ENCODE data around the gene ZNF497.

Gene ZNF497

DNA sequence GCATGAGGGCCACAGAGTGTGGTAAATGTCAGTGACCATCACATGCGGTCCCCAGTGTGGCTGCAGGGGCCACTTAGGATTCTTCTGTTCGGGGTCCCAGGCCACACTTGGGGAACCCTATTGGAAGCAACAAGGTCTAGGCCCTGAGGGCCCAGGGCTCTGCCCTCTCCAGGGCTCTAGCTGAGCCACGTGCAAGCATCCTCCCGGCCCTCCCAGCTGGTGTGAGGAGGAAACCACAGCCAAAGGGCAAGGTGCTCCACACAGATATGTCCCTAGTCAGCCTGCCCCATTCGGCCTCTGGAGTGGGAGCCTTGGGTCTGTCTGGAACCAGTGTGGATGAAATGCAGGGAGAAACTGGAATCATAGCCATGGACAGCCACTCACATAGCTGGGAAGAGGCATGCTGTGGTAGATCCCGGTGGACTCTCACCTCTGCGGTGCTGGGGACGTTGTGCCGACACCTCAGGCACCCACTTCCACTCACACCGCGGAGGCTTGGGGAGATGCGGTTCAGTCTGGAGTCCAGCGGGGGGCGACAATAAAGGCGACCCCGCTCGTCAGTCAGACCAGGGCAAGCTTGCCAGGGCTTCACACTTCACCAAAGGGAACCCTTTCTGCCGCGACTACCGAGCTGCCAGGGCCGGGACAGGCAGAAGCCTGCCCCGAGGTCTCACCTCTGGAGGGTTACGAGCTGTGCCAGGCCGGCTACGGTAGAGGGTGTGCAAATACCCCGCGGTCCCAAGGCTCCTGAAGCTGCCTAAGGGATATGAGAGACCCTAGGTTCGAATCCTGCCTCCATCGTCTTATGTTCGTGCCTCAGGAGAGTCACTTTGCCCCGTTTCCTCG lies 4.3 kb upstream of the ZNF497 start:
- no peak overlapping the region for H3K4me3 ChIP-seq (ENCODE audit: low read depth, low read length)
- H3K79me2 ChIP-seq = no peaks in the 10 kb centered on the region
- no peak overlapping the region for H2AFZ ChIP-seq
- no peaks in the 10 kb centered on the region for H3K36me3 ChIP-seq (ENCODE audit: control insufficient read depth, insufficient read depth, low read length)
- no peaks in the 10 kb centered on the region for H3K4me1 ChIP-seq
- TF ChIP-seq, protein P1, sequence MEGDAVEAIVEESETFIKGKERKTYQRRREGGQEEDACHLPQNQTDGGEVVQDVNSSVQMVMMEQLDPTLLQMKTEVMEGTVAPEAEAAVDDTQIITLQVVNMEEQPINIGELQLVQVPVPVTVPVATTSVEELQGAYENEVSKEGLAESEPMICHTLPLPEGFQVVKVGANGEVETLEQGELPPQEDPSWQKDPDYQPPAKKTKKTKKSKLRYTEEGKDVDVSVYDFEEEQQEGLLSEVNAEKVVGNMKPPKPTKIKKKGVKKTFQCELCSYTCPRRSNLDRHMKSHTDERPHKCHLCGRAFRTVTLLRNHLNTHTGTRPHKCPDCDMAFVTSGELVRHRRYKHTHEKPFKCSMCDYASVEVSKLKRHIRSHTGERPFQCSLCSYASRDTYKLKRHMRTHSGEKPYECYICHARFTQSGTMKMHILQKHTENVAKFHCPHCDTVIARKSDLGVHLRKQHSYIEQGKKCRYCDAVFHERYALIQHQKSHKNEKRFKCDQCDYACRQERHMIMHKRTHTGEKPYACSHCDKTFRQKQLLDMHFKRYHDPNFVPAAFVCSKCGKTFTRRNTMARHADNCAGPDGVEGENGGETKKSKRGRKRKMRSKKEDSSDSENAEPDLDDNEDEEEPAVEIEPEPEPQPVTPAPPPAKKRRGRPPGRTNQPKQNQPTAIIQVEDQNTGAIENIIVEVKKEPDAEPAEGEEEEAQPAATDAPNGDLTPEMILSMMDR (IDR thresholded peaks at IDR 0.05) = no peak
- H3K9ac ChIP-seq = no peak overlapping the region
- H3K27me3 ChIP-seq (ENCODE audit: control insufficient read depth, insufficient read depth, low read length) = no peaks in the 10 kb centered on the region
- no peaks in the 10 kb centered on the region for H3K9me3 ChIP-seq (ENCODE audit: control insufficient read depth, low read length)
- H3K27ac ChIP-seq = no peak overlapping the region
- H3K4me2 ChIP-seq (ENCODE audit: low read length) = no peak overlapping the region

DNA sequence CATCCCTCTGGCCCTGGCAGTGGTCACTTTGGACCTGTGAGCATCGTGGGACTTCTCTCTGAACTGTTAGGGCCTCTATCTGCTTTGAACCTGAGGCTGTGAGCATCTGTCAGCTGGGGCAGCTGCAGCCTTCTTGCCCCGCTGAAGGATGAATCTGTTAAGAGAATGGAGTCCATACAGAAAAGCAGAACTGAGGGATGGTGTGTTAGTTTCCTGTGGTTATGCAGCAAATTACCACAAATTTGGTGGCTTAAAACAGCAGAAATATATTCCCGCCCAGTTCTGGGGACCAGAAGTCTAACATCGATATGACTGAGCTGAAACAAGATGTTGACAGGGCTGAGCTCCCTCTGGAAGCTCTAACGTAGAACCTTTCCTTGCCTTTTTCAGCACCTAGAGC lies 1.6 kb upstream of the ZNF497 start:
- no peak overlapping the region for H3K27ac ChIP-seq
- H3K36me3 ChIP-seq (ENCODE audit: control insufficient read depth, insufficient read depth, low read length) = no peaks in the 10 kb centered on the region
- H2AFZ ChIP-seq = no peak overlapping the region
- H3K4me1 ChIP-seq = no peaks in the 10 kb centered on the region
- H3K9ac ChIP-seq = no peak overlapping the region
- no peaks in the 10 kb centered on the region for H3K9me3 ChIP-seq (ENCODE audit: control insufficient read depth, low read length)
- H3K27me3 ChIP-seq (ENCODE audit: control insufficient read depth, insufficient read depth, low read length) = no peaks in the 10 kb centered on the region
- no peak overlapping the region for H3K4me2 ChIP-seq (ENCODE audit: low read length)
- TF ChIP-seq, protein P1 (IDR thresholded peaks at IDR 0.05) = no peak
- H3K79me2 ChIP-seq = no peaks in the 10 kb centered on the region
- no peak overlapping the region for H3K4me3 ChIP-seq (ENCODE audit: low read depth, low read length)

GRCh38 chr19:58361900-58362271 lies 665 bp downstream of the ZNF497 start:
- no peaks in the 10 kb centered on the region for H3K4me1 ChIP-seq
- H3K79me2 ChIP-seq = no peaks in the 10 kb centered on the region
- H3K4me2 ChIP-seq (ENCODE audit: low read length) = peak overlapping the region; percentile 100
- TF ChIP-seq, protein P1 (IDR thresholded peaks at IDR 0.05) = no peak
- H3K27ac ChIP-seq = peak overlapping the region; percentile 98
- peak overlapping the region; percentile 97 for H2AFZ ChIP-seq
- H3K9me3 ChIP-seq (ENCODE audit: control insufficient read depth, low read length) = no peaks in the 10 kb centered on the region
- peak overlapping the region; percentile 87 for H3K9ac ChIP-seq
- H3K27me3 ChIP-seq (ENCODE audit: control insufficient read depth, insufficient read depth, low read length) = no peaks in the 10 kb centered on the region
- peak overlapping the region; percentile 93 for H3K4me3 ChIP-seq (ENCODE audit: low read depth, low read length)
- H3K36me3 ChIP-seq (ENCODE audit: control insufficient read depth, insufficient read depth, low read length) = no peaks in the 10 kb centered on the region

GRCh38 chr19:58357481-58358145 lies 4.9 kb downstream of the ZNF497 start:
- no peaks in the 10 kb centered on the region for H3K36me3 ChIP-seq (ENCODE audit: control insufficient read depth, insufficient read depth, low read length)
- TF ChIP-seq, protein P1 (IDR thresholded peaks at IDR 0.05) = no peak
- H3K27ac ChIP-seq = no peak overlapping the region
- no peak overlapping the region for H3K4me2 ChIP-seq (ENCODE audit: low read length)
- H3K9me3 ChIP-seq (ENCODE audit: control insufficient read depth, low read length) = no peaks in the 10 kb centered on the region
- no peak overlapping the region for H2AFZ ChIP-seq
- H3K79me2 ChIP-seq = no peaks in the 10 kb centered on the region
- H3K4me1 ChIP-seq = no peaks in the 10 kb centered on the region
- H3K27me3 ChIP-seq (ENCODE audit: control insufficient read depth, insufficient read depth, low read length) = no peaks in the 10 kb centered on the region
- H3K9ac ChIP-seq = no peak overlapping the region
- H3K4me3 ChIP-seq (ENCODE audit: low read depth, low read length) = no peak overlapping the region
